GM21381 (cell line): ENCODE data around the gene ALDH5A1.
"Not testable (repeated sequence)": the region's sequence is repeated elsewhere in the genome, so short reads cannot be mapped to it uniquely, and the experiment has no call there.

Experiments used
- ATAC-seq: cut with Tn5 transposase; IDR thresholded peaks from one replicate; pipeline ENCODE4 v1.9.1; 2021; ENCODE audit warnings: mild to moderate bottlenecking, moderate library complexity; ENCODE audit not compliant: unreplicated experiment

The ALDH5A1 gene

DNA sequence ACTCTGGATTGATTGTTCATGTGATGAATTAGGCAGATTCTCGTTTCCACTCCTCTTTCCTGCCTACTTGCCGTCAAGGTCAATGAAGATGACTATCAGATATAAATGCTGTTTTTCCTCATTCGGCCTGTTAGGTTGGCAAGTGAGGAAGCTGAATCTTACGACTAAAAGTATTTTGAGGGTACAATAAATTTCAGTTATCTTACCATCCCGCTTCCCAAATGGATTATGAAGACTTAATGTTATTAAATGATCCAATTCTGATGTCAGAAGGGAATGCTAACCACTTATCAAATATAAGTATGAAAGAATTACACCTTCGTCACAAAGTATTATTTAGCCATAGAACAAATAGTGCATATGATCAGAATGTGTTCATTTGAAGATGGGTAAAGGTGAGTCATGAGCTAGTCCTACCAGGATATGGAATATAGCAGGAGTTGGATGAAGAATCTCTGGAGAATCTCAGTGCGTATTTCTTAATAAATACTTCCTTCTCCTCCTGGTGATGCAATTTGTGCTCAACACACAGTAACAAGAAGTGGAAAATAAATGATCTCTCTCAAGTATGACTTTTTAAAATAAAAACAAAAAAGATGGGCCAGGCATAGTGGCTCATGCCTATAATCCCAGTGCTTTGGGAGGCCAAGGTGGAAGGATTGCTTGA lies 10.0 kb upstream of the ALDH5A1 start:
- ATAC-seq, result no peak

DNA sequence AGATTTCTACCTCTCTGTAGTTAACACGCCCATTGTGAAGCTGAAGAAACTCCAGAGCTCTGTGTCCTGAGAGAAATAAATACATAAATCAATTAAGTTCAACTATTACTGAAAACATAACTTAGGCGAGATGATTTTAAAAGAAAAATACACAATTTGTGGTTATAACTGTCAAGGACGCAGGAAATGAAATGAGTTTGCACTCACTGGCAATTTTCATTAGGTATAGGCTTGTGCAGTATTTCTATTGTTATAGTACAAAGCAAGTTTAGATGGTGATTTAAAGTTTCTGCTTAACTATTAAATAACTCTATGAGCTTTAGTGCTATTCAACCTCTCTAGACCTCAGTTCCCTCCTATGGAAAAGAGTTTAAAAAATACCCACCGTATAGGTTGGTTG lies 8.7 kb upstream of the ALDH5A1 start:
- ATAC-seq, result no peak

DNA sequence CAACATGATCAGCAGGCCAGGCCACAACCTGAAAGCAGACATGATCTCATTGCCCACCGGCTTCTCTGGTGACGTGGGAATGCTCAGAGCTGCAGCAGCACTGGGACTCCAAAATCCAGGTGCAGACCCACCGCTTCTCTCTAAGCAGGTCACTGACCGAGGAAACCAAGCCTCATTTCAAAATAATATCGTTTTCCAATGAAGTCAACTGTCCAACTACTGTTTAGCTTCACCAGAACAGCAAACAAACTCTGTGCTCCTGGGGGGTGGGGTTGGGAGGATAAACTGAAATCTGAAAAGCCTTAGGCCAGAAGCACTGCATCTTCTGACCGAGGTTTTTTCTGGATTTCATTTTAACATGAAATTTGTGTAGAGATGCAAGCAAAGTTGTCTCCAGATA lies 5.3 kb upstream of the ALDH5A1 start, which contains the start of gene GPLD1:
Gene GPLD1, minus strand, starts transcription at position 109 of the 400 bp plus-strand sequence. Its CDS starts 67 bp downstream, at position 42.
- ATAC-seq, result no peak

DNA sequence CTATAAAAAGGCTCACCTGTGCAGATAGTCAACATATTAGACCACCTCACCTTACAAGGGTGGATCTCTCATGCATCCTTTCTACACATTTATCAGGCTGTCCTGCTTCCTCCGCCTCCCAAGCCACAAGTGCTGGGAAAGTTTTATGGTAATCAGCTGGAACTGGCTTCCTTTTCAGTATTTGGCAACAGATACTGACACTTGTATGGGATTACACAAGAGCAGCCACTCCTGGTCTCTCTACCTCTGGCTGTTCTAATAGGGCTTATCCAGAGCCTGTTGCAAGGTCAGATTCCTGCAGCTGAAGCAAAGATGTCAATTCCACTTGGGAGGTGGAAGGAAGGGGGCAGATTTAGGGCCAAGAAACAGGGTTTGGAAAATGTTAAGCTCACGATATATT lies 4.9 kb upstream of the ALDH5A1 start:
- no peak for ATAC-seq

DNA sequence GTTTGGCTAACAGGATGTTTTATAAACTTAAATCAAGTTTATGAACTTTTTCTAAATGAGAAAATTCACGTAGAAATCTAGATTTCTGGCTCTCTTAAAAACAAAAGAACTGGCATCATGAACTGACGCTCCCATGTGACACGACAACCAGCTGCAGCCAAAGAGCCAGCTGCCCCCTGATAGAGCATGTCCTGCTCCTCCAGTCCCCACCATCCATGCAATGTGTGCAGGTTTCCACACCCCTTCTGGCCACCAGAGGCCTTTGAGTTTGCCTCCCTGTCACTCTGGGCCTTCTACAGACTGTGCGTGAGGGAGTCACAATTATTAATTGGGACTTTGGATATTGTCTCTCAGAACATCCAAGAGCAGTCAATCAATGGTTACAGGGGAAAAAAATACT lies 3.8 kb upstream of the ALDH5A1 start:
- no peak for ATAC-seq

DNA sequence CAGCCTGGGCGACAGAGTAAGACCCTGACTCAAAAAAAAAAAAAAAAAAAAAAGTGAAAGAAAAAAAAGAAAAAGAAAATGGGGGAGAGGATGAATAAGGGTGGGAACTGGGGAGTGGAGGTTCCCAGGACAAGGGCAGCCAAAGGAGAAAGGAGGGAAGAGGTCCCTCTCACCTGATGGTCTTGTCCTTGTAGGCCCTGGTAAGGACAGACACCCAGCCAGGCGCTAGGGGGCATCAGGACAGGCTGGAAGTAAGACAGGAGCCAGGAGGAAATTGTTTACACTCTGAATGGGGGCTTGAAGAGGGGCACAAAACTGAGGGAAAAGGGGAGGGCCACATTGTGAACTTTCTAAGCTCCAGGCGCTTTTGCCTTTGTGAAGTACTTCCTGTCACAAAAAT lies 2.3 kb upstream of the ALDH5A1 start:
- no peak for ATAC-seq

DNA sequence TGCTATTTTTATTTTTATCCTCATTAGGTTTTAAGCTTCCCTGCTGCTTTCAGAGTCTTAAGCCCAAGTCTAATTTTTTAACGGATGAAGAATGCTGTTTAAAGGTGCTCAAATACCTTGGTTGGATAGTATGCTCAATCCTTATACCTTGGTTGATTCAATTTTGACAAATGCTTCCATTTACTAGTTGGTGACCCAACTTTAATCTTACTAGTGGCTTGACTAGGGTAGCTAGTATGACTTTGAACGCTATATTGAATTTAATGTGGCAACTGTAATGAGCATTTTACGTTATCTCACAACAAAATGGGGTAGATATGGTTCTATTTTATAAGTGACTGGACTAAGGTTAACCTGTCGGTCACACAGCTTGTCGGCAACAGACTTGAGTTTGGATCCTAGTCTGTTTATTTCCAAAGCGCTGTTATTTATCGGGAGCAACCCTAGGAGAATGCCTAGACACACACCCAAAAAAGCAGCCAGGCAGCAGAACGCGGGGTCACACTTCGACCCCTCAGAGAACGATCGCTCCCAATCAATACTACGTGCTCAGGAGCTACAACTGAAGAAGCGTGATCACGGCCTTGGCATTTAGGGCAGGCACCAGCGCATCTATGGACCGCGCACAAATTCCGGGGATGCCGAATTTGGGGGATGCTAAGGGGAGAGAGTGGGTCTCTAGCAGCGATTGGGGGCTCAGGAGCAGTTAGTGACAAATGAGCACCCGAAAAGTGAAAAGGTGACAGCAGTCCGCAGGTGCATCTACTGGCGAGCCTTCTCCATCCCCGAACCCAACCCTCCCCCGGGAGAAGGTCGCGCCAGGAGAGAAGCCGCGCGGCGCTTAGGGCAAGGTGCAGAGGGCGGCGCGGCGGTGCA lies 586 bp upstream of the ALDH5A1 start:
- no peak for ATAC-seq

DNA sequence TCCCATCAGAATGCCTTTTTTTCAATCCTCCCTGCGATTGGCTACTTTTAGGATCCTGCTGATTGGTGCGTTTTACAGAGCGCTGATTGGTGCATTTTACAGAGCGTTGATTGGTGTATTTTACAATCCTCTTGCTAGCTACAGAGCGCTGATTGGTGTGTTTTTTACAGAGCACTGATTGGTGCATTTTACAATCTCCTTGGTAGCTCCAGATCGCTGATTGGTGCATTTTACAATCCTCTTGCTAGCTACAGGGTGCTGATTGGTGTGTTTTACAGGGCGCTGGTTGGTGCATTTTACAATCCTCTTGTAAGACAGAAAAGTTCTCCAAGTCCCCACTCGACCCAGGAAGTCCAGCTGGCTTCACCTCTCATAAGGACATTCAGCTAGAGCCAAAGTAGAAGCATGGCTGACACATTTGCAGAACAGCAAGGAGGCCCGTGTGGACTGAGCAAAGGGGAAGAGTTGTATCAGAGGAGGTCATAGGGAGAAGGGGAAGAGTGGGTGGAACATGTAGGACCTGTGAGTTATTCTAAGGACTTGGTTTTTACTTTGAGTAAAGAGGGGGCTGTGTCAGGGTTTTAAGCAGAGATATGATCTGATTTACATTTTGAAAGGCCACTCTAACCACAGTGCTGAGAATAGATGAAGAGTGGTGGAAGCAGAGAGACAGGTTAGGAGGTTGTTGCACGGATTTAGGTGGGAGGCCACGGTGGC lies 2.6 kb downstream of the ALDH5A1 start:
- no peak for ATAC-seq

DNA sequence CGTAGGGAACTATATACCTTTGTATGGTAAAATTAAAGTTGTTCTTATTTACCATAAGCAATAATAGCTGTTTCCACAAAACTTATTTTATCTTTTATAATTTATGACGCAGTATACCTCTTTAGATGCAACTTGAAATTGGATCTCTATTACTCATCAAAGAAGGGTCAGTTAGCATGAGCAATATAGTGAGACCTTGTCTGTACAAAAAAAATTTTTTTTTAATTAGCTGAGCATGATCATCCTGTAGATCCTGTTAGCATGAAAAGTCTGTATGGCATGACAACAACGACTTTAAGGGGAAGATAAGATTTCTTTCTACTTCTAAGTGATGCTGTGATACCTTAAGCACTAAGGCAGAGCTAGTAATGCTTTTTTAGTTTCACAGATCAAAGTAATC lies 5.9 kb downstream of the ALDH5A1 start:
- no peak for ATAC-seq

DNA sequence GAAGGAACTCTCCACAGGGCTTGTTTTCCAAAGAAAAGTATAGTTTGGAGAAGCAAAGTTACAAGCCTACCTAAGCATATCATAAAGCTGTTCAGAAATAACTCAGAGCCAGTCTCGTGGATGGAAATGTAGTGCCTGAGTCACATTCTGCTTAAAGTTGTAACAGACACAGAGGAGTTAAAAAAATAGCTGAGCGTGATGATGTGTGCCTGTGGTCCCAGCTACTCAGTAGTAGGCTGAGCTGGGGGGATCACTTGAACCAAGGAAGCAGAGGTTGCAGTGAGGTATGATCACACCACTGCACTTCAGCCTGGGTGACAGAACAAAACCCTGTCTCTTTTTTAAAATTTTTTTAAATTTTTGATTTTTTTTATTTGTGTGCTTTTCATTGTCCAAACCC lies 6.6 kb downstream of the ALDH5A1 start:
- ATAC-seq, result no peak

DNA sequence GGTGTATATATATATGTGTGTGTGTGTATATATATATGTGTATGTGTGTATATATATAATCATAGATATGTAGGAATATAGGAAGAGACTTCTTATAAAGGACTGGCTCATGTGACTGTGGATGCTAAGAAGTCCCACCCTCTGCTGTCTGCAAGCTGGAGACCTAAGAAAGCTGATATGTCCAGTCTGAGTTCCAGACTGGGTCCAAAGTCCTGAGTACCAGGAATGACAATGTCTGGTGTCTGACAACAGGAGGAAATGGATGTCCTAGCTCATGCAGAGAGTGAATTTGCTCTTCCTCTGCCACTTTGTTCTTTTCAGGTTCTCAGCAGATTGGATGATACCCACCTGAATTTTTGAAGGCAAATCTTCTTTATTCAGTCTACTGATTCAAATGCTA lies 7.1 kb downstream of the ALDH5A1 start:
- ATAC-seq, result no peak

DNA sequence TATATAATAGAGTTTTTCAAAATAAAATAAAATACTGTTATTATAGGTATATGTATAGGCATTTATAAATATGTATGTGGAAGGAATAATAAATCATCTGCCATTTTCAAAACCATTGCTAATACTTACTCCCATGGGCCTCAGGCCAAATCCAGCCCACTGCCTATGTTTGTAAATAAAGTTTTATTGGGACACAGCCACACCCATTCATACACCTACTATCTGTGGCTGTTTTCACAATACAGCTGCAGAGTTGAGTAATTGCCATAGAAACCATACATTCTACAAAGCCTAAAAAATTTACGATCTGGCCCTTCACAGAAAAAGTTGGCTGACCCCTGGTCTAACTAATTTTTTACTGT lies 9.5 kb downstream of the ALDH5A1 start:
- ATAC-seq, result no peak

DNA sequence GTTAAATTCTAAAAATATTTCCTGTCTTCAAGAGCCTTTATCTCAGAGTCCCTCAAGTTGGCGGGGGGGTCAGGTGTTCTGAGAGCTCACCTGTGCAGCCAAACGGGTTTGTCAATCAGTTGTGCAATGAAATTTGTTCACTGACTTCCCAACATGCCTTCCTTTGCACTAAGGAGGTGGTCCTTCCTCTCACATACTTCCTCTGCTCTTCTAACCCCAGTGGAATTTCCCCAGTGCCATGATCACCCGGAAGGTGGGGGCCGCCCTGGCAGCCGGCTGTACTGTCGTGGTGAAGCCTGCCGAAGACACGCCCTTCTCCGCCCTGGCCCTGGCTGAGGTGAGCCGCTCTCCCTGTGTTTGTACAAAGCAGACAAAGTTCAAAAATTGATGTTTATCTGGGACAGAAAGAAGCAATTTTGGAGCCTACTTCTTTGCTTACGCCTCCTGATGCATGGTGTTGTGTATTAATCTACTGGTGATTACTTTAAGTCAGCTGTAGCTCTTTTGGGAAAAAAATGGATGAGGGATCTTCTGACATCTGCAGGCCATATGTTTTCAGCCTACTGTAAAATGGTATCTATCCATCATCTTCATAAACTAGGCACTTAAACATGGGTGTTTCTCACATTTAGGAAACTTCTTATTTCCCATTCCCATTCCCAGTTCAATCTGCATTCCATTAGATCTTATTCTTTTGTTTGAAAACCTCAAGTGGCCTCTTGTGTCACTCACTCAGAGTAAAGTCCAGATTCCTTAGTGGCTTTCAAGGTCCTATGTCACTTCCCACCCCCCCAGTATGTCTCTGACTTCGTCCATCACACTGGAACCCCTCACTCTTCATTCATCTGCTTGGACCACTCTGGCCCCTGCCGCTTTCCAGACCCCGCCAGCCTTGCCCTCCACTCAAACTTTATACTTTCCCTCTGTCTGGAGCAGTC lies 10.1 kb downstream of the ALDH5A1 start:
- ATAC-seq, result no peak

DNA sequence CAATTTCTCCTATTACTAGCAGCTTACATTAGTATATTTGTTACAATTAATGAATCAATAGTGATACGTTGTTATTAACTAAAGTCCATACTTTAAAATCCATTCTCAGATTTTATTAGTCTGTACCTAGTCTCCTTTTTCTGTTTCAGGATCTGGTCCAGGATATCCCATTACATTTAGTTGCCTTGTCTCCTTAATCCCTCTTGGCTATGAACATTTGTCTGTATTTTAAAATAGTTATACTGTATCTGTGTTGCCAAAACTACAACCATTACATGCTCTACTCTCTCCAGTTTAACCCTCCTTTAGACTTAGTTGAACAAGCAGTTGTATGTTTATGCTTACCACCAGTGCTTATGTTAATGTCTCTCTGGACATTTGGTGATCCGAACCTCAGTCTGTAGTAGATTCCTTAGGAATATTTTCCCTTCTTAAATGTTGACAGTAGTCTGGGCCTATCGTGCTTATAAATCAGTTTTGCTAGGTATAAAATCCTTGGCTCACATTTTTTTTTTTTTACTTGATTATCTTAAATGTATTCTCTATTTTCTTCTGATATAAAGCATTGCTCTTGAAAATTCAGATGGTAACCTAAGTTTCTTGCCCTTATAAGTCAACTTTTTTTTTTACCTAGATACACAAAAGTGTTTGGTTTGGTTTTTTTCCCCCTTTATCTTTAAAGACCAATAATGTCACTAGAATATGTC lies 12.2 kb downstream of the ALDH5A1 start:
- ATAC-seq, result no peak

DNA sequence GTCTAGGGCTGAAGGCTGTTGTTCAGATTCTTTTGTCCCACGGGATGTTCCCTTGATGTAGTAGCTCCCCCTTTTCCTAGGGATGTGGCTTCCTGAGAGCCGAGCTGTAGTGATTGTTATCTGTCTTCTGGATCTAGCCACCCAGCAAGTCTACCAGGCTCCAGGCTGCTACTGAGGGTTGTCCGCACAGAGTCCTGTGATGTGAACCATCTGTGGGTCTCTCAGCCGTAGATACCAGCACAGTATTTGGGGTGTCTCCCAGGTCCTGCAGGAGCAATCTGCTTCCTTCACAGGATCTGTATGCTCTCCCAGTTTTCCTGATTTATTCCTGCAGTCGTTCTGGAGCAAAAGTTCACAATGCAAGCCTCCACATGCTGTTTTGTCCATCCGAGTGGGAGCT lies 17.2 kb downstream of the ALDH5A1 start:
- ATAC-seq, result not testable (repeated sequence)

DNA sequence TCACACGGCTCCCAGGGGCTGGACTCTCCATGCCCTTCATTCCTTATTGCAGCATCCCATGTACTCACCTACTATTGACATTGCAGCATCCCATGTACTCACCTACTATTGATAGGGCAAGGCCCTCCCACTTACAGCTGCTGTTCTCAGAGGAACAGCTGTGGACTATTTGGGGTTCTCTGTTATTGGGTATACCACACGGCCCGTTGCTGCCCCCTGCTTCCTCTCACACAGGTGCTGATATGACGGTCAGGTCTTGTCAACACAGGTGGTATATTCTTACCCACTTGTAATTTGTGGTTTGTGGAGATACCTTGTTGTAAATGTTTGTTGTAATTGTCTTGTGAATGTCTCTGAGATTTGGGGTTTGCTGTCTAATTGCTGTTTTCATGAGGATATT lies 18.8 kb downstream of the ALDH5A1 start:
- peak; percentile 36 for ATAC-seq

DNA sequence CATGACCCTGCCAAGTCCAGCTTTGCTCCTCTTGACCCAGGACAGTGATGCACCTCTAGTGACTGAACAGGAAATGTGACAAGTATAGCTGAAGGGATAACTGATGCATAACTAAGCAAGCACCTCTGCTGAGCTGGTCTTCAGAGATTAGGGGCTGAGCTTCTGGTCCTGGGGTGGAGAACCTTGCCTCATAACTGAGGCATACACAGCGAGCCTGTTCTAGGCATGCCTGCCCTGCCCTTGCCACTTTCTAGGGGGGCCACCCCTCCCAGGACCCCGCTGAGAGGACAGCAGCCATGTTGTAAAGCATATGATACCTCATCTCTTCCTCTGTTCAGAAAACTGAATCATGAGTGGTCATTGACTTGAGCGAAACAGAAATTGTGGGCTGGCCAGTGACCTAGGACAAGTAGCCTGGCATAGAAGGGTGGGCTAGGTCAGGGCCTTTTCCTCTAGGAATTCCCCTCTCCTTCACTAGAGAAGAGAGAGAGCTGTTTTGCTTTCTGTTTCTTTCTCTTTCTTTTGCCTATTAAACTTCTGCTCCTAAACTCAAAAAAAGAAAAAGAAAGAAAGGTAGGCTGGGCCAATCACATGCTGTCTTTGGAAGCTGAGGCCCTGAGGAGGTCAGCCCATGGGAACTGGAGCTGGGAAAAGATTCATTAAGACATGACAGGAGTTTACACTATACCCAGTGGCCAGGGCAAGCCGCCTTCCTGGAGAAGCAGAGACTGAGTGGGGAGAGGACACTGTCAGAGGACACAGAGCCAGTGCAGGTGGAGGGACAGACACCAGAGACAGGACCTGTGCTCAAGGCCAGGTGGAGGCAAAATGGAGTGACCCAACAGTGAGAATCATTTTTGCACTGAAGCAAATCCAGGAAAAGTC lies 23.1 kb downstream of the ALDH5A1 start:
- ATAC-seq, result peak; percentile 67

DNA sequence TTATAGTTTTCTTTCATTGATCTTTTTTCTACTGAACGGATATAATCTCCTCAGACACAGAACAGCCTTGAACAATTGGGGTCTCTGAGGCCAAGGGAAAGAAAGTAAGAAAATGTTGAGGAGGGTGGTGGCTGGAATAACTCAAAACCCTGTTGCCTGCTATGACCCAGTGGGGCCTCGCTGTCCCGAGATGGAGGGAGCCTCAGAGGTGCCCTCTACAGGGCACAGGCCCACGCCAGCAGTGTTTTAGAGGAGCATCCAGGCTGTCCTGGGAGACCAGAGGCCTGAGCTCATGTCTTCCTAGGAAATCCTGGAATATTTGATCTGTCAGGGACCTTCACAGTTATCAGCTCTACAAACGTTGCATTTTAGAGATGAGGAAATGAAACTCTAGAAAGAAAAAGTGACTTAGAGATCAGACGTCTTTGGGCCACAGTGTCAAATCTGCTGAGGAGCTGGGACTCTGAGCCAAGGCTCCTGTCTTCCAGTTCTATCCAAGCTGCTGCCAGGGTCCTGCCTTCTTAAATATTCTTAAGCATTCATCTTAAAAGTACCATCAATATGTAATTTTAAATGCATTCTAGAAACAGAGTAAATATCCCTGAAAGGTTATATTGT lies 26.3 kb downstream of the ALDH5A1 start:
- peak; percentile 44 for ATAC-seq
